HG02973 (cell line): ENCODE measurements around the gene PLXNA1.
A peak's percentile ranks its signal among the peaks of the same experiment; 100 is the strongest.

ENCODE experiments used
- ATAC-seq: cut with Tn5 transposase; IDR thresholded peaks from one replicate; pipeline ENCODE4 v1.9.1; 2021; ENCODE audit warnings: moderate library complexity; ENCODE audit not compliant: unreplicated experiment

Gene PLXNA1

DNA sequence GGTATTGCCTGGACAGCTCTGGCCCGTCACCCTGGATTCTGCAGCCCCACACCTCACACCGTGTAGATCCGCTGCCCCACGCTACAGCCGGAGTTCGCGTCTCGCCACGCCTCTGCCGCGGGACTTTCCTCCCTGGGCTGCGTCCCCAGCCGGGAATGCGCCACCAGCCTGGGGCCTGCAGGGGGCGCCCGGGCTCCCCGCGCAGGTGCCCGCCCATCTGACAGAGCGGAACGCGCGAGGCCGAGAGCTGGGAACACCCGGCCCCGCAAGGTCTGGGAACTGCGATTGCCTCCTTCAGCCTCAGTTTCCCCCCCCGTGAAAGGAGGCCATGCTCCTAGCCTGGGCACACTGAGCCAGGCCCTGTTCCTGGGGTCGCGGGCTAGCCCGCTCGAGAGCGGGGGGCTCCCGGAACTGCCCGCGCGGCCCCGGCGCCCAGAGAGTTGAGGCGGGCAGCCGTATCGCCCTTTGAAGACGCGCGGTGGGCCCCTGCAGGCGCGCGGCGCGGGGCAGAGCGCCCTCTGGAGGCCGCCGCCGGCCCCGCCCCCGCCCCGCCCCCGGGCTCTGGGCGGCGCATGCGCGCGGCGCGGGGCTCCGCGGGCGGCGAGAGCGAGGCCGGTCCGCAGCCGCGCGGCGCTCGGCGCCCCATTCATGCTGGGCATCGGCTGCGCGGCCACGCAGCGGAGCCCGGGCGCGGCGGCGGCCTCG lies at the start of gene PLXNA1:
TSS of gene PLXNA1 (plus strand) at position 645 of the 705 bp plus-strand sequence. CDS start 5,479 bp downstream, outside the sequence.
- ATAC-seq: peak; percentile 58

DNA sequence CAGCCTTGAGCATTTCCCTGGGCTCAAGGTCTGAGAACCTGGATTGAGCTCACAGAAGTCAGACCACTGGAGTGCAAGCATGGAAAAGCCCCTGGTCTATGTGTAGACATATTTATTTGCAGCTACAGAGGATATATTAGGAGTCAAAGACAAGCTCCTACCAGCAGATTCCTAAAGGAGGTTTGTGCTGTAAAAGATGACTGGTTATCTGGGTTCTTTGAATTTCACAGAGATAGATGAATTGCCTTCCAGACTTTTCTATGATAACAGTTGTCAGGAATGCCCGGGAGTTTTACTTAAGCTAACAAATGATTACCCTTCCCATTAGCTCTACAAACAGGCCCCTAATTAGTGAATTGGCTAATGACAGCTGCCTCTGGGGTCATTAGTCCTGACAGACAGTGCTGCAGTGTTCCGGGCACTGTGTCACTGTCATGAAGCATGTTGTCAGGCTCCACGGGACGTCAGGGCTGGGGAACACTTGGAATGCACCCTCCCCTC lies 48.8 kb upstream of the PLXNA1 start:
- no peak for ATAC-seq

DNA sequence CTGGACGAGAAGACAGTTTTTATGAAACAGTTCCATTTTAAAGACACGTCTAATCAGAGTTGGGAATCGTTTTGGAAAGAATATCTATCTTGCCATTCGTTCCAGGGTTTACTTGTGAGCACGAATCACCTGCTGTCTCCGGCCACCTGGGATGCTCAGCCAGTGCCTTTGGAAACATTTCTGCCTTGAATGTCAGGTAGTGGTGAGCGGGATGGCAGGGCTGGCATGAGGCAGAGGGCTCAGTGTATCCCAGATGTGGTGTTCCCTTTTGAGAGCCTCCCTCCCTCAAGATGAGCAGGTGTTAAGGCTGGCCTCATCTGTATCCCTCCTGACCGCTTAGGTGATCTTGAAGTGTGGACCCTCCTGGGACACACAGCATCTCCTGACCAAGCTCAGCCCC lies 47.9 kb upstream of the PLXNA1 start:
- no peak for ATAC-seq

DNA sequence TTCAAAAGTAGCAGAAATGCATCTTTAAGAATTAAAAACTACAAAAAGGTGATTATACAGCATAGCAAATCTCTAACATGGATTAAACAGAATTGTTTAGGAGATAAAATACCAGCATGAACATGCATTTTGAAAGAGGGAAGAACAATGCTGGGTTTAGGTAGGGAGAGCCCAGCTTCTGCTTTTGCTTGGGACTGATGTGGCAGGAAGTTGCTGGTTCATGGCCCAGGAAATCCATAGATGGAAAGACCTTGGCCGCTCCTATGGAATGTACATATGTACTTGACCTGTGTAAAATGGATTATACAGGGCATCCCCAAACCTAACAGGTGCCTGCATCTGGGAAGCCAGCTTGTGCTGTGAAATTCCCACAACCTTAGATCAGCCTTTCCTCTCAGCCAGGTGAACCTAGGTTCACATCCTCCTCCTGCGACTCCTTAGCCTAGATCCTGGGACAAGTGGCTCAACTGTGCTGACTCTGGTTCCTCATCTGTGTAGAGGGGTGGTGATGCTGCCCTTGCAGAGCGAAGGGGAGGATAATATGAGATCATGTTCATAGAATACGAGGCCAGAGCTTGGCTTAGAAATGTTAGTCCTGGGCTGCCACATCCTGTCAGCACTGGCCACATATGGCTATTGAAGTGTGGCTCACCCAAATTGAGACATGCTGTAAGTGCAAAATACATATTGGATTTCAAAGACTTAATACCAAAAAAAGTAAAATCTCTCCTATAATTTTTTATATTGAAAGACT lies 47.0 kb upstream of the PLXNA1 start:
- ATAC-seq: no peak

DNA sequence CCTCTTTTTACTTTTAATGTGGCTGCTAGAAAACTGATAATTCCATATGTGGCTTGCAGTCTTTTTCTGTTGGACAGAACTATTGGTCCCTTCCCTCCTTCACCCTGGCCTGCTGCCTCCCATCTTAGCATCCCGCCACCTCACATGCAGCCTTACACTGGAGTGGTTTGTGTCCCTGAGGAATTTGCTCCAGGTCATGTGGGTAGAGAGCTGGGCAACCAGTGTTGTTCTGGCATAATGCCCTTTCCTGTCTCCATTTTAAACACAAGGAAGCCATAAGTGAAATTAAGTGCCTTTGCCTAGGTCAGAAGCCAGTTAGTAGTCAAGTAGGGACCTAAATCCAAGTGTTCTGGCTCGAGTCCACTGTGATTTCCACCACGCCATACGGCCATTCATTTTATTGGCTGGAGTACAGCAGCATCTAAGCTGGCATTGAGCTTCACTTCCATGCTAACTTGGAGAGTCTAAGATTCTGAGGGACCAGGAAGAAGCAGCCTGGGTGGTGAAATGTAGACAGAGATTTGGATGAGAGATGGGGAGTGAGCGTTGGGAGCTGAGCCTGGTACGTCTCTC lies 46.0 kb upstream of the PLXNA1 start:
- ATAC-seq: no peak

DNA sequence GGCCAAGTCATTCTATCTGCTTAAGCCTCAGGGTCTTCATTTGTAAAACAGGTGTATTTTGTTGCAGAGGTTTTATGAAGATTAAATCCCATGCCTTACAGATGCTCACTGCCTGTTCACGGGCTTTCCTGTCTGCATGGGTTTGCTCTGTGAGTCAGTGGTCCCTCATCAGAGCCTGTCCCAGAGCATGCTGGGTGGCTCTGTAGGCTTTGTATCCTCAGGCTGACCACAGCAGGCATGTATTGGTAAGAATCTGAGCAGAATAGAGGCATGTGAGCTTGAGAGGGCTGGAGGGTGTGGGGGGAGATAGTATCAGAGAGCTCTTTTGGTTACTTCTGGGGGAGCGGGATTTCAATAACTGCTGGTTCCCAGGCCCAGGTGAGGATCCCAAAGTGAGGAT lies 45.4 kb upstream of the PLXNA1 start:
- no peak for ATAC-seq

DNA sequence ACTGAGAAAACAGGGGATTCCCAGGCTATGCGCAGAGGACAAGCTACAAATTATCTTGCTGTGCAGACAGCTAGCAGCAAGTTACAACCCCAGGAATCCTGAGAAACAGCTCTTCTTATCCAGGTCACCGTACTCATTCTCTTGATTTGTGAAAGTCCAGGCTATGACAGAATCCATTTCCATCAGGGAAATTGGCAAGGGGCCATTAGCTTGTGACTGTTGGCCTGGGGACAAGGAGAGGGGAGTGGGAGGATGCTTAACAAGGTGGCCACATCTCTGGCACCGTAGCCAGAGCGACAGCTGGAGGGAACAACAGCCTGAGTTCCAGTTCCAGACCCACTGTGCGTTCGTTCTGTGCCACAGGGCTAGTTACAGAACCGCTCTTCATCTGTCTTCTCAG lies 44.9 kb upstream of the PLXNA1 start:
- no peak for ATAC-seq

DNA sequence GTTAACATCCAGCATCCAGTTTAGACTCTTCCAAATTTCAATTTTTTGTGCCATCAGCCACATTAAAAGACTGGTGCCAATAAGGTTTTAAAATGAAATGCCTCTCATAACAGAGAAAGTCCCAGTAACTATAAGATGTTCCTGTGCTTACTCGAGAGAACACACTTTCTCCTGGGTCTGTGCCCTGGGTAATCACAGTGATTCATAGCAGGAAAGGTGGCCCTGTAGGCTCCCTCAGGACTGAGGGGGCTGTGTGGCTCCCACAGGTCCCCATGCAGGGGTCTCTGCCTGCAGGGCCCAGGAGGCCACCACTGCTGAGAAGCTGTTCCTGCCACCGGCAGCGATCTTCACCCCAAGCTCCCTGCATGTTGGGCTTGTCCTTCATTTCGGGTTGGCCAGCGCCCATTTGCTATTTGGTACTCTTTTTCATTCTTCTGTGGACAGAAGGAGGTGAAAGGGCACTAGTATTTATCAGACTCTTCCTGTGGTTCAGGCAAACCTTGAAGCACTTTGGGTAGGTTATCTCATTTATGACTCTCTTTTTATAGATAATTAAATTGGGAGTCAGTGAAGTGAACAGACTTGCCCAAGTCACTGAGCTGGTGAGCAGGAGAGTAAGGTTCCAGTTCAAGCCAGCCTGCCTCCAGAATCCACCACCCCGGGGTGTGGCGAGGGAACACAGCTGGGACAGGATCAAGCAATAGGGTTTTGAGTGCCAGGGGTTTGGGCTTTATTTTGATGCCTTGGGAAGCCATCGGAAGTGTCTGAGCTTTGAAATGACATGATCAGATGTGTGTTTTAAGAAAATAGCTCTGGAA lies 44.2 kb upstream of the PLXNA1 start:
- ATAC-seq: no peak

DNA sequence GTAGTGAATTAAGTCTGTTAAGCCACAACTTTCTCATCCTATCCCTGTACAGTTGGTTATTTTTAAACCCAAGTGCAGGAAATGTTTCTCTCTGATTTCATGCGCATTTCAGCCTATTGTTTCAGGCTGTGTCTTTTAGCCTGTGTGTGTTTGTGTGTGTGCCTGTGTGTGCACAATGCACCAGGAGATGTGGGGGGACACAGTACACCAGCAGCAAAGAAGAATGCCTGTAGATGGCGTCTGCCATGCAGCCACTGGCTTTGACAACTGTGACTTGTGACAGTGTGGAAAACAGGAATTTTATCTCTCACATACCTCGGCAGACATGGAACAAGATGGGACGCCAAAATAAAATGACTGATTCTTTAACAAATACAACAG lies 43.6 kb upstream of the PLXNA1 start:
- no peak for ATAC-seq

DNA sequence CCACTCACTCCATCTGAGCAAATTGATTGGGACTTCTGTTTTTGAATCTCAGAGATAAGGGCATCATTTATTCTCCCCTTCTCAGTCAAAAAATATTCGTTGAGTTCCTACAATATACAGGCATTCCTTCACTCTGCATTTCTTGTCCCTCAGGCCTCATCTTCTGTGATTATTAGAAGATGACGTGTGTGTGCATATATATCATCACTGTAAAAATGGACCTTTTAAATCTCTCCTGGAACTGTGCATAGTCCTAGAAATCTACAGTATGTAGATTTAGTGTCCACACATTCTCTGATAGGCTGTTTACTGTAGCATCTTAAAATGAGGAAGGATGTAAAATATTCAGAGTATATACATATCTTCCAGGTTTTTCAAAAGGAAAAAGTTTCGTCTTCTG lies 43.2 kb upstream of the PLXNA1 start:
- no peak for ATAC-seq

DNA sequence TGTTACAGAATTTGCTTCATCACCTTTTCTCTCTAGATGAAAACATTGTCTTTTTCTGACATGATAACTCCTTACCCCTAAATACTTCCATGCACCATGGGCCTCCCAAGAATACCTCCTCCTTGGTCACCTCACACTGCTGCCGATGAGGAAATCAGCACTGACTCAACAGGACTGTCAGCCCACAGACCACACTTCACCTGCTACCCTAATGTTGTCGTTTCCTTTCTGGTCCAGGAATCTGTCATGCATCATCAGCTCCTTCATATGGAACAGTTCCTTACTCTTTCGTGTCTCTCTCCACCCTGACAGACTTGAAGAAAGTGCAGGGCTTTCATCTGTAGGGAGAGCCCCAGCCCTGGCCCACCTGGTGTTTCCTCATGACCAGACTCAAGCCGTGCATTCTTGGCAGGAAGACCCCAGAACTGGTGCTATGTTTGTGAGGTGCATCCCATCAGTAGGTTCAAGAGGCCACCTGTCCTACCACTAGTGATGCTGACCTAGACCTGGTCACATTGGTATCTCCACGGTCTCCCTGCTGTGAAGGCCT lies 41.1 kb upstream of the PLXNA1 start:
- no peak for ATAC-seq

DNA sequence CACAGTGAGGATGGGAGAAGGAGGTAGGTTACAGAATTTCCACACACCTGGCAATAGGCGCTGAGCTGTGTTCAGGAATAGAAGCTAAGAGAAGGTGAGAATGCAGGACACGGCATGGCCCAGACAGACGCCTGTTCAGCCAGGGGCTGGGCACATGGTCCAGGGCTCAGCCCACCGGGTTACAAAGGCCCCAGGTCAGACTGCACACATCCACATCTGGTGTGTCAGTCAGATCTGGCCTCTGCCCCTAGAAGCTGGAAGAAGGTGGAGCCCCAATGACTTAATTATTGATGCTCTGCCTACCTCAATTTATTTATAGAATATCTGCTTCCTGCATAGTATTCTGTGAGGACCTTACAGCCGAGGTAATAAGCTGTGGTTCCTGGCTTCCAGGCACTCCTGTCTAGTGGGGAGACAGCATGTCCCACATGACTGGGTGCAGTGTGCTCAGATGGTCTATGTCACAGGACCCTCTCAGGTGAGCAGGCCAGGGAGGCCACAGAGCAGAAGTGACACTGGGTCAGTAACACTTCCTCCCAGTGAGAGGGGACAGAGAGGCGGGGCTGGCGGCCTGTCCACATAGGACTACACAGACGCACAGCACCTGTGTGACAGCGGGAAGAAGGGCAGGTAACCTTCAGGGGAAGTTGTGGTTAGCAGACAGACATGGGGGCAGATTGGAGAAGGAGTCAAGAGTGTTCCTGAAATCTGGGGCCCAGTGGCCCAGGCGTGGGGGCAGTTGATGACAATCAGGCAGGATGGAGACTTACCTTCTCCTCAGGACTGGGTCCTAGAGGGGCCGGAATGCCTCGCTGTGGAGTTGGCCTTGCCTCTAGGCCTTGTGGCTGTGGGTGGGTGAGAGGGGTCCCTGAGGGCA lies 38.6 kb upstream of the PLXNA1 start:
- ATAC-seq: no peak

DNA sequence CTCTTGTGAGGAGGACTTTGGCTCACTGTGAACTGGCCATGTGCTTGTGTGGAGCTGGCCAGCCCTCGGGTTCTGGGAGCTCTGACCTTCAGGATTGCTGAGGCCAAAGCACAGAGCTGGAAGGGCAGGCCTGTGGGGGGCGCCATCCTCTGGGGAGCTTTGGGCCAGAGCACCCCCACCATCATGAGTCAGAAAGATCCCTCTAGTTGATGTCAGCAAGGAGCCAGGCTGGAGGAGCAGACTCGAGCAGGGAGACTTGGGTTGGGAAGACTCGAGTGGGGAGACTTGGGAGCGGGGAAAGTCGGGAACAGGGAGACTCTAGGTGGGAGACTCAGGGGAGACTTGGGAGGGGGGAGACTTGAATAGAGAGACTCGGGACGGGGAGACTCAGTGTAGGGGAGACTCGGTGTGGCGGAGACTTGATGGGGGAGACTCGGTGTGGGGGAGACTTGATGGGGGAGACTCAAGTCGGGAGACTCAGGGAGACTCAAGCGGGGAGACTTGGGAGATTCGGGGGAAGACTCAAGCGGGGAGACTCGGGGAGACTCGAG lies 37.7 kb upstream of the PLXNA1 start:
- no peak for ATAC-seq

DNA sequence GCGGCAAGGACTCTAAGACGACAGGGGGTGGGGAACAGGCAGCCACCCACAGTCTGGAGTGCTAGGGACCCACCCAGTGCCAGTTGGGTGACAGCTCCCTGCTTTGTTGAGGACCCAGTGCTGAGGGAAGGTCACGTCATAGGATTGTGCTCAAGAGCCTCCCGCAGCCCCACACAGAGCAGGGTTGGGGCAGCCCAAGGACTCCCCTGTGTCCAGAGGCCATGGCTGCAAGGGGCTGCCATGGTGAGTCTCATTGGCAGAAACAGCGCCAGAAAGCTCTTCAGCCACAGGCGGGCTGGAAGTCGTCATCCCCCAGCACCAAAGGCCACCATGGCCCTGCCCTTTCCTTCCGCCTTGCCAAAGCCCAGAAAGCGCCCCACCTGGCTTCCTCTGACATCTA lies 37.0 kb upstream of the PLXNA1 start:
- no peak for ATAC-seq

DNA sequence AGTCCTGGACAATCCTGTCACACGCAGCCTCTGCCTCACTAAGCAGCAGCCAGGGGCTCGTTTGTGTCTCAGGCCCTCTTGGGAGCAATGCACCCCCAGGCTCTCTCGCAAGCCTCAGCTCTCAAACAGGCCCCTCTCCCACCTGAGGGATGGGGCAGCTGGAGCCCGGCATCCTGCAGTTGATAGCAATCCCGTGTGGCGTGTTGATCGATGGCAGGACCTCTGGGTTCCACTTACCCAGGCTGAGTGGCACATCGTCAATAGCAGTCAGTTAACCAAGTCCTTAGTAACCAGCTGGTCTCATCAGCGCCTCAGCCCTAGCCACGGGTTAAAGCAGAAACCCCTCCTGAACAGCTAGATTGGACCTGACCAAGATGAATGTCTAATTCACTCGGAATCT lies 36.5 kb upstream of the PLXNA1 start:
- no peak for ATAC-seq

DNA sequence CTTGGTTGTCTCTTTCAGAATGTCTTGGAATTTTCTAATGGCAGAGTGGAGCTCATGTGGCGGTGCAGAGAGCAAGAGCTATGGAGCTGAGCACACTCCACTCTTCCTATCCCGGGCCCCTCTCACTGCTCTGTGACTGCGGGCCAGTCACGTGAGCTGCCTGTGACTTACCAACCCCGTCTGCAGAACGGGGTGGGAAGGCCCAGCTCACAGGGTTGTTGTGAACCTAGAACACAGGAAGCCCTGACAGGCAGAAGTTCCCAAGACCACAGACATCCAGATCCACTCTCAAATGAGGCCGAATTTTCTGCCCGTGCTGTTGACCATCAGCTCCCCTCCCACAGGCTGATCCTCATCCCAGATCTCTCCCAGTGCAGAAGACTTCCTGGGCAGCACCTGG lies 35.5 kb upstream of the PLXNA1 start:
- no peak for ATAC-seq

DNA sequence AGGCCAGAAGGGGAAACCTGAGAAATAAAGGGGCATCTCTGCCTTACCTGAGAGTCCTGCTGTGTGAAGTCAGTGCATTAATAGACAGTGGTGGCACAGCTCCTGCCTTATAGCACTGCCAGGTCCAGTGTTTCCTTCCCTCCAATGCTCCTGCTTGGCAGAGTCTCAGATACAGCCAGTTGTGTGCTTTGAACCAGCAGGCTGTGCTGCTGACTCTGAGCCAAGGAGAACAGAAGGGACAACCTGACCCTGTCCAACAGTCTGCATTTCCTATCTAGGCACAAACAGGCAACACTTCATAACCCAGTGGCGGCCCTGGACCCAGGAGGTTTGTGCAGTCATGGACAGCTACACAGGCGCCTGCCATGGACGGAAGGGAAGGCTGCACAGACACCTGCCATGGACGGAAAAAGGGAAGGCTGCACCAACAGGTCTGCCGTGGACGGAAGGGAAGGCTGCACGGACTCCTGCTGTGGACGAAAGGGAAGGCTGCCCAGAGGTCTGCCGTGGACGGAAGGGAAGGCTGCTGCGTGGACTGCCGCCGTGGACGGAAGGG lies 33.9 kb upstream of the PLXNA1 start:
- no peak for ATAC-seq

DNA sequence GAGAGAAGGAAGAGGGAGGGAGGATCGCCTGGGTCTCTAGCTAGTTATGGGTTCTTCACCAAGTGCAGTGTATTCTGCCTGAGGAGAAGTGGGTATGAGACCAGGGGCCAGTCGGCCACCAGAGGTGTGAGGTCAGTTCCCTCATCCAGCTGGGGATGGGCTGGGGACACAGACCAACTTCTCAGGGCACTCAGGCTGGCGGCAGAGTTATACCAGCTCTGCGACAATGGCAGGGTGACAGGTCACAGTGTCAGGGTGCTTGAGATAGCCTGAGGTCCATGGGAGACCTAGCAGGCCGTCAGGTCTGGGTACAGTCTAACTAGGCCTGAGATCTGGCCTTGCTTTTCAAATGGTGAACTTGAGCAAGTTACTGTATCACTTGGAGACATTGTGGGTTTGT lies 31.4 kb upstream of the PLXNA1 start:
- no peak for ATAC-seq

DNA sequence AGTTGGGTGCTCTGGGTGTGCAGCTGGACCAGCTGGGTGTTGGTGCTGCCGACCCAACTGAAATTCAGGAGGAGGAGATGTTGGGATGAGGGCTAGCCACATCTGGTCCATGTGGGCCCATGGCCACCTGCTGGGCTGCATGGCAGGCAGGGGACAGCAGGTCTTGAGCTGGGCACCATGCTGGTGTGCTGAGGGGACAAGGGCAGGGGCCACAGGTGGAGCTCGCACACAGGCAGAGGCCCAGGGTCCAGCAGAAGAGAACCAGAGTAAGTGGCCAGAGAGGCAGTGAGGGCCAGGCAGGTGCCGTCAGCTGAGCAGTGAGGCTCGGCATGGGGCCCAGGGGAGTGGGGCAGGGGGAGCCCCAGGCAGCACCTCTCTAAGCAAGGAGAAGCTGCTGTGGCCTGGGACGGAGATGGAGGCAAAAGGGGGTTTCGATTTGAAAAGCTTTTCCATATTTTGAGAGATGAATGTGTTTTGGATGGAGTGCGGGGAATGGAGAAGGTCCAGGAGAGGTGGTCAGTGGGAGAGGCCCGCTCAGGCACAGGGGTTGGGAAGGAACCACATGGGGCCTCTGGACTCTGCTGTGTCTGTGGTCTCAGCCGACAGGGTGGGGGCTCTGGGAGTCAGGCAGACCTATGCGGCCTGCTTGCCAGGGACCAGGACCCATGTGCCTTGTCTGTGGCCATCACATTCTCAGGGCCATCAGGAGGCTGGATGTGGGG lies 30.5 kb upstream of the PLXNA1 start:
- no peak for ATAC-seq
